NCI-H446 treated with DMSO at 0.1 percent for 48 hours (cell line): Measurements from ENCODE around the gene OTOP3.

ENCODE experiments used
- DNase-seq: peaks from one replicate; lab custom pipeline; 2025; lab: John Stamatoyannopoulos, UW

OTOP3 gene

DNA sequence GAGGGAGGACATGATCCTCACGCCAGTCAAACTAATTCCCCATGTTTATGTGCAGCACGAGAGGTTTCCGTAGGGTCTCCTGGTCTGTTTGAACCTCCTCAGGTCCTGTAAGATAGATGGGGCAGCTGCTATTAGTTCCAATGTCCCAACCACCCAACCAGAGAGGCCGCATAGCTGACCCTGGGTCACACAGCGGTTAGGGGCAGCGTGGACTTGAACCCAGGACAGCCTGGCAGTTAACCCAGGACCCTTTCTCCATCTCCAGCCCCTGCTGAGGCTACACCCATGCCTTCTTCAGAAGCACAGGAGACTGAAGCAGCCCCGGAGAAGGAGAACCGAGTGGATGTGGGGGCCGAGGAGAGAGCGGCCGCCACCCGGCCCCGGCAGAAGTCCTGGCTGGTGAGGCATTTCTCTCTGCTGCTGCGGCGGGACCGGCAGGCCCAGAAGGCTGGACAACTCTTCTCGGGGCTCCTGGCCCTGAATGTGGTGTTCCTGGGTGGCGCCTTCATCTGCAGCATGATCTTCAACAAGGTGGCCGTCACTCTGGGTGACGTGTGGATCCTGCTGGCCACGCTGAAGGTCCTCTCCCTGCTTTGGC is 5.5 kb downstream of the OTOP3 start:
- no peak for DNase-seq

DNA sequence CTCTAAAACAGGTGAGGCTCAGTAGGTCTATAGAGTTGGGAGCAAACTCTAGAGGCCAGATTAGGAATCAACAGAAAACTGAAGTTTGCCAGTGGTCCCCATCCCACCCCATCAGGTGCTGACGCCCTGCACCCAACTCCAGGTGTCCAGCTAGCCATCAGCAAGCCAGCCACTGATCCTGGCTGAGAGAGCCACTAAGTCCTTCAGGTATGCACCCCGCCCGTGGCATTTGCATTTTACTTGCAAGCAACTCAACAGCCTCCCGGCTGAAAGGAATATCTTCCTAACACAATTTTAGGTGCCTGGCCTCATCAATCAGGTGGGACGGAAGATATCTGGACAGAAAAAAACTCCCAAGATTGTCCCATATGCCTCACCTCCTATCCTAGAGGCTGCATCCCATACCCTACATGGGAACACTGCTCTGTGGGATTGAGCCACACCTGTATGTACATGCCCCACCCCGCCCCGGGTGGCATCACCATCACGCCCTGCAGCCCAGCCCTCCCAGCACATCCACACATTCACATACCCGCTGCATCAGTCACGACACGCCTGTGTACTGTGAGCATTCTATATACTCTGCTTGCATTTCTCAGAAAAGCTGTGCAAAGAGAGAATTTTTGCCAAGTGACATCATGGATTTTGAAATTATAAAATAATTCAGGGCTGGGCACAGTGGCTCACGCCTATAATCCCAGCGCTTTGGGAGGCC is 8.3 kb downstream of the OTOP3 start:
- DNase-seq = no peak

DNA sequence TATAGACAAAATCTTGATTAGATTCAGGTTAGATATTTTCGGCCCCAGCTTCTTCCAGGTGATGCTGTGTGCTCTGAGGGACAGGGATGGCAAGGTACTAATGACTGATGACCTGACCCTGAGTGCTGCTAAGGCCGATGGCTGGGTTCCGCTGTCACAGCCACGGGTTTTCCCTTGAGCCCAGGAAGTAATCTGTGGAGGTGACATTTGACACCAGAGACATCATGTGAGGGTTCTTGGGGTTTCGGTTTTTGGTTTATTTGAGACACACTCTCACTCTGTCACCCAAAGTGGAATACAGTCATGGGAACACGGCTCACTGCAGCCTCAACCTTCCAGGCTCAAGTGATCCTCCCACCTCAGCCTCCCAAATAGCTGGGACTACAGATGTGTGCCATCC is 9.8 kb downstream of the OTOP3 start:
- no peak for DNase-seq

DNA sequence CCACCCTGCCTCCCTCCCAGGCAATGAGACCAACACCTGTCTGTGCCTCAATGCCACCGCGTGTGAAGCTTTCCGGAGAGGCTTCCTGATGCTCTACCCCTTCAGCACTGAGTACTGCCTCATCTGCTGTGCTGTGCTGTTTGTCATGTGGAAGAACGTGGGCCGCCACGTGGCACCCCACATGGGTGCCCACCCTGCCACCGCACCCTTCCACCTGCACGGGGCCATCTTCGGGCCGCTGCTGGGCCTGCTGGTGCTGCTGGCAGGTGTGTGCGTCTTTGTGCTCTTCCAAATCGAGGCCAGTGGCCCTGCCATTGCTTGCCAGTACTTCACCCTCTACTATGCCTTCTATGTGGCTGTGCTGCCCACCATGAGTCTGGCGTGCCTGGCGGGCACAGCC is 10.9 kb downstream of the OTOP3 start:
- DNase-seq = no peak

DNA sequence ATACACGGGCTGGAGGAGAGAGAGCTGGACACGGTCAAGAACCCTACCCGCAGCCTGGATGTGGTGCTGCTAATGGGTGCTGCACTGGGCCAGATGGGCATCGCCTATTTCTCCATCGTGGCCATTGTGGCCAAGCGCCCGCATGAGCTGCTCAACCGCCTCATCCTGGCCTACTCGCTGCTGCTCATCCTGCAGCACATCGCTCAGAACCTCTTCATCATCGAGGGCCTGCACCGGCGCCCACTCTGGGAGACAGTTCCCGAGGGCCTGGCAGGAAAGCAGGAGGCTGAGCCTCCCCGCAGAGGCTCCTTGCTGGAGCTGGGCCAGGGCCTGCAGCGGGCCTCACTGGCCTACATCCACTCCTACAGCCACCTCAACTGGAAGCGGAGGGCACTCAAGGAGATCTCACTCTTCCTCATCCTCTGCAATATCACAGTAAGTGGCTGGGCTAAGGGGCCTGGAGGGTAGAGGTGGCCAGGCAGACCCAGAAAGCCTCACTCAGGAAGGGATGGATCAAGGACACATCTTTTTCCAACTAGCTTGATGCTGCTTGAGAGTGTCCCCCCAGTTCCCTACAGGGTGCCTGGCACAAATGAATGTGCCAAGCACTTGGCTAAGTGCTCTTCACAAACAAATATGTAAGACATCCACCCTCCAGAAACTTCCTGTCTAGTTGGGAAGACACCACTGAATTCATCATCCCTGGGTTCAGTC is 11.5 kb downstream of the OTOP3 start:
- DNase-seq = no peak

DNA sequence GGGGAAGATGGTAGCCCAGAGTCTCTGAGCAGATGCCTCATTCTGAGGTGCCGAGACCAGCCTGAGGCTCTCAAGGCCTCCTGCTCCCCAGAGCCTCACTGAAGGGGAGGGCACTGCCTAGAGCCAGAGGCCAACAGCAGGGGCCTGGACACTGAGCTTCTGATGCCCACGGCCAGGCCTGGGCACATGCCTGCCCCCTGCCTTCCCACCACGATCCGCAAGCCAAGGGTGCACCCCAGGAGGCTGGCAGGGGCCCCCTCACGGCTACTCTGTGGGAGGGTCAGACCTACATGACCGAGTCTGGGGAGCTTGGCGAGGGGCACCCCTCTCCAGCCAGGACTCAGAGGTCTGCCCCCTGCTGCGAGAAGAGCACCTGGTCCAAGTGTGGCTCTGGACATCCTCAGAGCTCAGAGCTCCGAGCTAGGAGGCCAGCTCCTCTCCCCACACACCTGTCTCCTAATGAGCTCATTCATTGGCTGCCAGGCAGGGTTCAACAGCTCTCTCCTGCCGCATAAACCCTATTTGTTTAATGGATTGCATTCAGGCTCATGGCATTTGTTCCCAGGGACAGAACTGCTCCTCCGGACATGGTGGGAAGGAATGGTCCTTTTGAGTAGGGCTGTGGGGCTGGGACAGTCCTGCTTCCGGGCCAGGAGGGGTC is 13.9 kb downstream of the OTOP3 start:
- DNase-seq = no peak

DNA sequence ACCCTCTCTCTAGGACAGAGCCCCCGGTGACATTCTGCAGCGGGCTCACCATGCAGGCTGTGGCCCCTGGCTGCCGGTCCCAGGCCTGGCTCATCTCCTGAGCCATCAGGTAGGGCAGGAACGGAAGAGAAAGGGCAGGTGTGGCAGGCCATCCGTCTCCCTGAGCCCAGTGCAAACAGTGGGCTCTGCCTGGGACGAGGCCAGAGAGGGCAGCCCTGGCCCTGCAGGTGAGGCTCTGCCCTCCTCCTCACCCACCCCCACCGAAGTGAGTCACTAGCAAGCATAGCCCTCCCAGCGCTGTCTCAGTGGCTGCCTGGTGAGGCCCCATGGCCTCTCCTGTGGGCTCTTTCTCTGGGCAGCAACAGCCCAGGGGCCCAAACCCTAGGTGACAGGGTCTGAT is 14.5 kb downstream of the OTOP3 start:
- DNase-seq = no peak

DNA sequence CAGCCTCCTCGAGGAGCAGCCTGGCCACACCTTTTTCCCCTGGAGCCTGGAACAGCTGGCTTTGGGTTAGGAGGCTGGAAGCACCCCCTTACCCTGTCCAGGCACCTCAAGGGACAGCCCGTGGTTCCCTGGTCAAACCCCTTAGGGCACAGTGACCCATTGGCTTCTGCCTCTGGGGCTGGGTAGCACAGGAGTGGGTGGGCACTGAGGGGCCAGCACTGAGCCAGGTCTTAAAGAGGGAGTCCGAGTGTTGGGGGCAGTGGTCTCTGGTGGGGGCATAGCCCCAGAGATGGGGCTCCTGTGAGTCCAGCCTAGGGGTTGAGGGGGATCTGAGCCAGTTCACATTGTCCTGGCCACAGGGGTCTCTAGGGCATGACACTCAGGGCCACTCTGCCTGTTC is 15.4 kb downstream of the OTOP3 start:
- no peak for DNase-seq

DNA sequence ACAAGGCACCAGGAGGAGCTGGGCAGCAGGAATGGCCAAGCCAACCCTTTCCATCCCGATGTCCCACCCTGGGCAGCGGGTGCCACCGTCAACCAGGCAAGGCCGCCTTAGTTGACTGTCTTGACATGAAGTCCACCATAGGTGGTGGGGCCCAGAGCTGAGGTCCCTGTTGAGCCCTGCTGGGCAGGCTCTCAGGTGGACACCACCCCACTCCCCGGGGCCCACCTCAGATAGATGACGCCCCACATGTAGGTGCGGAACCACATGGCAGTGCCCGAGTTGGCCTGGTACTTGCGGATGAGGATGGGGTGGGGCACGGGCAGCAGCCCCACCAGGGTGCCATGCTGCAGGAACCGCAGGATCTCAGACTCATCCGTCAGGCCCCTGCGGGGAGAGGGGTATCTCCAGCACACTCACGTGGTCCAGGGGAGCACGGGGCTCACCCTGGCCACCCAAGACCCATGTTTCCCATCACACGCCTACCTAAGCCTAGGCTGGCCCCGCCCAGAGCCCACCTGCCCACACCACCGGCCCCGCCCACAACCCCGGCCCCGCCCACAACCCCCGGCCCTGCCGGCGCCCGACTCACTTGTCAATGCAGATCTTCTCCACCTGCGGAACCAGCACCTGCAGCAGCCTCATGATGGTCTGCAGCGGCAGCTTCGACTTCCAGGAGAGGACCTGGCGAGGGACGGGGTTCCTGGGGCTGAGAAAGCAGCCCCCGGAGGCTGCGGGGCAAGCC is 16.2 kb downstream of the OTOP3 start:
- no peak for DNase-seq

DNA sequence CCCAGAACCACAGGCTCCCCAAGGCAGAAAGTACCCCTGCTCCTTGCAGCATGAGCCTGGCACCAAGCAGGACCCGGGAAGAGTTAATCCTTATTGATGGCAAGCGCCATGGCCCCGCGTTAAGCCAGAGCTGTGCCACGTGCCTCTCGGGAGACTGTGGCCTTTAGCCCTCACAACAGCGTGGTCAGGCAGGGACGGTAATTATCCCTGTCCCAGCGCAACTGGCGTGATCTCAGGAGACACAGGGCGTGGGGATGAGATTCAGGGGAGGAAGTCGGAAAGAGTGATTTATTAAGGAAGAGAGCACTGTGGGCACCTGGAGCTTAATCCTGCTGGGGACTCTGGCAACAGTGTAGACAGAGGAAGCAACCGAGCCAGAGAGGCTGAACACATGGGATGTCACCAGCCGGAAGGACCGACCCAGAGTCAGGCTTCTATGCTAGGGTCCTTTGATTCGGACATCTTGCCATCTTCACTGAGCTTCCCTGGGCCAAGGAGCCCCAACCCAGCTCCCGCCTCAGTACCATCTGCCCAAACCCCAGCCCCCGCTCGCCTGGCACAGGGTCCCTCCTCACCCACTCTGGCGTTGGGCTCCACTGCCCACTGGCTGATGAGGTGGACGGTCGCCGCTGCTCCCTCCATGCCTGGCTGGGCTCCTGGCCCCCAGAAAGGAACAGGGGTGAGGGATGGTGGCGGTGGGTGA is 16.9 kb downstream of the OTOP3 start:
- DNase-seq = no peak

DNA sequence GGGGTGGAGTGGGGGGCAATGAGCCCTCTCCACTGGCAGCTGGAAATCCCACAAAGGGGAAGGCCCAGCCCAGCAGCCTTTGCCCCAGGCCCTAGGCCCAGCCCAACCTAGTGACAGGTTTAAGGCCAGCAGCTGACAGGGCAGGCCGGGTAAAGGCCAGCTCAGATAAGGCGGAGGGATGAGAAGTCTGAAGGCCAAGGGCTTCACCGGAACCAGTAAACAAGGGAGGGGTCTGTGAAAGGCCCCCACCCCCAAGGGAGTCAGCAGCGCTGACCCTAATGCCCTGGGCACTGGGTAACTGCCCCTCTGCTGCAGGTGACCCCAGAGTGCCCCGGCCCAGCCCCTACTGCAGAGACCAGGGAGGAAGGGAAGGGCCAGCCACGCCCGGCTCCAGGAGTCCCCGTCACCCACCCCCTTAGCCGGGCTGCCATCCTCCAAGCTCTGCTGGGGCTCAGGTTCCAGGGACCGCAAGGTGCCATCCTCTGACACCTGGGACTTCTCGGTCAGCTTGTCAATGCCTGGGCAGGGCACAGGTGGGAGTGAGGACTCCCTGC is 17.5 kb downstream of the OTOP3 start:
- no peak for DNase-seq

DNA sequence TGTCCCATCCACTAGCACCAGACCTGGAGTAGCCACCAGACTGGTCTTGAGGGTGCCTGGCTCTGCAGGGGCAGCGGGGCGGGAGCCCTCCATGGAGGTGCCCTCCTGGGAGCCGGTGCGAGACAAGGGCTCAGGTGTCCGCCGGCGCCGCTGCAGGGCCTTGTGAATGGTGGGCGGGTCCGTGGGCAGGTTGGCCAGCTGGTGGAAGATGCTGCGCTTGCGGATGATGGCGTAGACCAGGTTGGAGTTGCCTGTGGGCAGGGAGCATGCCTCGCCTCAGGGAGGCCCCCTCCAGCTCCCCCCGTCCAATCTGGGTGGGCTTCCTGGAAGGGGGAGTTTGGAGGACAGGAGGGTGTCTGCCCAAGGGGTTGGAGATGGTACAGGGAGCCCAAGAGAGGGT is 18.4 kb downstream of the OTOP3 start:
- no peak for DNase-seq

DNA sequence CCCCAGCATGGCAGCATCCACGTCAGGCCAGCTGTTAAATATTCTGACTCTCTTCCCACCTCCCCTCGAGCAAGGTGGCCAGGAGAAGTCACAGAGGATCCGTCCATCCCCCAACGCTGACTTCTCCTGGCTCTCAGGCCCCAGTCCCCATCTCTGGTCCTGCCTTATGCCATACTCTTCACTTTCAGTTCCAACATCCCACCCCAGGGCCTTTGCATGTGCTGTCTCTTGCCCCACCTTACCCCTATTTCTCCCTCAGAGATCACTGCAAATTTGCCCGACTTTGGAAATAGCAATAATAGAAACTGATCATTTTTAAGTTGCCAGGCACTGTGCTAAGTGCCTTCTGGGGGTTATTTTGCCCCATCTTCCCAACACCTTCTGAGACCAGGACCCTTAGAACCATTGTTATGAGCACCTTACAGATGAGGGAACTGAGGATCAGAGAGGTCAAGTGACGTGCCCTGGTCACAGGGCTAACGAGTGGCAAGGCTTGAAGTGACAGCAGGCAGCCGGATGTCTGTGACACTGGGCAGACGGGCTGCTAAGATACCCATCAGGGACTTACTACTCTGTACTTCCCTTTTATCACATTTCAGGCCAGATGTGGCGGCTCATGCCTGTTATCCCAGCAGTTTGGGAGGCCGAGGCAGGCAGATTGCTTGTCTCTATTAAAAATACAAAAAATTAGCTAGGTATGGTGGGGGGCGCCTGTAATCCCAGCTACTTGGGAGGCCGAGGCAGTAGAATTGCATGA is 19.1 kb downstream of the OTOP3 start:
- DNase-seq = no peak

DNA sequence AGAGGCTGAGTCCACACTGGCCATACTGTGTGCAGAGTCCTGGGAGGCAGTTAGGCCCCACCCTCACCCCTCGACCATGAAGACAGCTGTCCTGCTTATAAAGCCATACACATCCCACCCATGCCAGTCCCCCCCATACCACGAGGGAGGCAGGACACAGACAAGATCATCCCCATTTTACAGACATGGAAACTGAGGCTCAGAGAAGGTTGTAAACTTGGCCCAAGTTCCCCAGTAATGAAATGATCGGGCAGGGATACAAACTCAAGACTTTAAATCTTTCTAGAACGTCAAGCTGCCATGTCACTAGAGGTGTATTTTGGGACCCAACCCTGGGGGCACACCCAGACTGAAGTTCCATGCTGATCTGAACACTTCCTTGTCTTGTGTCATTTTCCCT is 20.4 kb downstream of the OTOP3 start:
- no peak for DNase-seq

DNA sequence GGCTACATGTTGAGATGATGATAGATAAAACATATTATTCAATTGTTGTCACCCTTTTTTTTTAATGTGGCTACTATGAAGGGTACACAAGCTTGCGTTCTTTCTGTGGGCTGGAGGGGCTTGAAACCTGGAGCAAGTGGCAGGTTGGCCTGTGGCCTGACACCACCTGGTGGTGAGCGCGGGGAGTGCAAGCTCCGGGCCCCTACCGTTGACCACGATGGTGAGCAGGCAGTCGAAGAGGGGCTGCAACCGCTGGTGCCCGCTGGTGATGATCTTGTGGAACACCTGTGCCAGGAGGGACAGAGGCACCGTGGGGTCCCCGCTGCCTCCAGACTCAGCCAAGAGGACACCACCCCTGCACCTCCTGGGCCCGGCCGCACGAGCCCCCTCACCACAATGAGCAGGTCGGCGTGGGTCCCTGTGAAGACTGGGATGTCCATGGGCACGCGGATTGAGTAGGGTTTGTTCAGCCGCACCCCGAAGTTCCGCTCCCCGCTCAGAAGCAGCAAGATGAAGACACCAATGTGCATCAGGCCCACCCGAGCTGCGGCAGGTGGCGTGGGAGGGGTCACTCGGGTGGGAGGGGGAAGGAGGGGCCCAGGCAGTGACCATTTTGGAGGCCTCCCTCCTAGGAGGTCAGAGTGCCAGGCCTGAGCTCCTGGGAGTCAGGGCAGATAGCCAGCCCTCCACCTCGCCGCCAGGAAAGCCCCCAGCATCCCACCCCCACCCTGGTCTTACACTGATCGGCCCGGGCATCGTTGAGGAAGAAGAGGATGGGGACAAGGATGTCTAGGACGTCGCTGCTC is 22.4 kb downstream of the OTOP3 start:
- peak; percentile 12 for DNase-seq

DNA sequence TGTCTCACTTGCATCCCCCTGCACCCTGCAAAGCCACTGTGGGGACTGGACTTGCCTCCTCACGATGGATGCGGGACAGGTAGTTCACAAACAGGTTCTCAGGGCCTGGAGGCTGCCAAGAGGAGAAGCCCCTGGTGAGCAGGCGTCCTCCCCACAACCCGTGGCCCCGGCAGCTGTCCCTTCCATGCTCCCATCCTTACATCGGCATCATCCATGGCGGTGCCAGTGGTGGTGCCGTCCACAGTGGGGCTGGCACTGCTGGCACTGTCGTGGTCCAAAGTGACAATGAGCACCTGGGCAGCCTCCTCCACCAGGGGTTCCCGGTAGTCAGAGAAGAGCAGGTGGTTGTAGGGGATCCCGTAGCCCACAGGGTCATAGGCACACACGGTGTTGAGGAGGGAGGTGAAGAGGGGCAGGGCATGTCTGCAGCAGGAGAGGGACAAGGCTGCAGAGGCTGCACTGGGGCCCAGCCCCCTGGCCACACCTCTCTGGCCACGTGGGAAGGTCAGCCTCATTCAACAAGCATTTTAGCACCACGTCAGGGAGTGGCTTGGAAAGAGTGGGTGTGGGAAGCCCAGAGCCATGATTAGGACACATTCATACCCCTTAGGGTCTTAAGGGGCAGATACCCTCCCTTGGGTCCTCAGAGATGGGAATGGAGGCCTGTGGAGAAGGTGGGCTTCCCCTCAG is 24.3 kb downstream of the OTOP3 start:
- DNase-seq = no peak

DNA sequence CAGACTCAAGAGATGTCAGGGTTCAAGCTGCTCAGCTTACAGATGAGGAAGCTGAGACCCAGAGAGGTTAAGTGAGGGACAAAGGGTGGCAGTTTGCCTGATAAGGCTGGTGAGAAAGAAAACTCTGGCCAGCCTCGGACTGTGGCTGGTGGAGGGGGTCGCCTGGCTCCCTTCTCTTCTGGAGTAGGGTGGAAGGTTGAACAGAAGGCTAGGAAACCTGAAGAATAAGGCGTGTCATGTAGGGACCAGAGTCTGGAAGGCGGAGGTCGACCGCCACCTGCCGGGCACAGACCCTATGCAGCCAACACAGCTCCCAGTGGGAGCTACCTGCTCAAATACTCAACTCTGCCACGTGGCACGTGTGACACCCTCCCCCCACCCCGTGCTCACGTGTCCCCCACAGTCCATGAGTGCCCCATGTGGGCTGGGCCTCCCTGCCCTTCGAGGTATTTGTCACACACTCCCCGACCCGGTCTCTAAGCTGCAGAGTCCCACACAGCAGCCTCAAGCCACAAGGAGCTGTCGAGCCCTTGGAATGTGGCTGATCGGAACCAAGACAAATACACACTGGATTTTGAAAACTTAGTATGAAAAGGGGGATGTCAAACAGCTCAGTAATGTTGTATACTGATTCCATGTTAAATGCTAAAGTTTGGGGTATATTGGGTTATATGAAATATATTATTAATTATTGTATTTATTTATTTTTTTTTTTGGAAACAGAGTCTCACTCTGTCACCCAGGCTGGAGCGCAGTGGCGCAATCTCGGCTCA is 25.1 kb downstream of the OTOP3 start:
- DNase-seq = no peak

DNA sequence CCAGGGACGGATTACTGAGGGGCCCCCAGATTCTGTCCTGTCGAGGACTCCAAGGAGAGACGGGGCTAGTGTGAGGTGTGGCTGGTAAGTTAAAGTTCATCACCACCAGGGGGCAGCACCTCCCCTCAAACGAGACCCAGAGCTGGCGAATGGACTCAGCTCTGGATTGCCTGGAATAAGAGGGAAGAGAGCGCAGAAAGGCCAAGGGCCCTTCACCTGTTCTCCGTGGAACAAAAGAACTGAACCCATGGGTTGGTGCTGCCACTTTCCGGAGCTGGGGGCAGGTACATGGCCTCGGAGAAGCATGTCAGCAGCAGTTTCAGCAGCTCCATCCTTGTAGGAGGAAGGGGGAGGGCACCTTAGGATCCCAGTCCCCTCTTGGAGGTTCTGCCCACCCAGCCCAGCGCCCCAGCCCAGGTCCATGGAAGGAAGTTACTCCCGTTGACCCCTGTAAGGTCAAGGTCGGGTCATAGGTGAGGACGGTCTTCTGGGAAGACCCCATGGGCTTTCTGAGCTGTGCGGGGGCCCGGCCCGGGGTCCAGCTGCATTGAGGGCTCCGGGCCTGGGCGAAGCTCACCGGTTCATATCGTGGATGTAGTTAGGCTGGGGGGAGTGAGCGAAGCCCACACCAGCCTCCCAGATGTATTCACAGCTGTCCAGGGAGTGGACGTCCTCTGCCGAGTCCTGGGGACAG is 26.1 kb downstream of the OTOP3 start:
- DNase-seq = peak; percentile 47
